Glomerular endothelial cell (primary cell): ENCODE measurements around the gene HLCS. TPM values are rescaled to one million over a fixed set of nuclear protein-coding genes. Genes with fewer than 3 reads are reported as not detected.

ENCODE experiments used
- DNase-seq: peaks from one replicate; pipeline ENCODE4 v3.0.0-alpha.2; 2011; ENCODE audit warnings: low read depth, low spot score; ENCODE audit errors: extremely low read depth
- total RNA-seq: library from RNA; depleted of rRNA; stranded (reverse); fragments of >200 nt; gene quantifications from 2 replicates; pipeline ENCODE4 v1.2.3, GENCODE V29; 2015

HLCS gene
- total RNA-seq, 1 donor from 2014 or later, result 18.2 TPM

DNA sequence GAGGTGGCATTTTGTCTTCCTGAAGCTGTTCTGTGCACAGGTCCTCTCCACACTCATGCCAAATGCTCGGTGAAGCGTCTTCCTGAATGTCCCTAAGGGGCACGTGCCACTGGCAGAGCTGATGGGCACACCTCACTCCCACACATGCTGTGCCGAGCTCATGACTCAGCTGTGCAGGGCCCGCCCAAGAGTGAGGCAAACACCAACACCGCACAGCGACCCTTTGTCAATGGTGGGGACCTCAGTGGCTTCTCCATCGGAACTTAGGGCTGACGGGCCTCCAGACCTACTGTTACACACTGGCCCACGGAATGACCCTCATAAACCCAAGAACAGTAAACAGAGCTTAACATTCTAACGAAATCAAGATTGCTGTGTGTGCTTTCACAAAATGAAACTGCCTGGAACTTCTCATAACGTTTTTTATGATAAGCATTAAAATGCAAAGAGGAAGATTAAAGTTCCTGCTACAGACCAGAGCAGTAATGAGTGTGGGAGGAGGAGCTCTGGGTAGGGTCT is 178.3 kb downstream of the HLCS start:
- no peak for DNase-seq

GRCh38 chr21:36786186-36786585 is 180.3 kb downstream of the HLCS start:
- DNase-seq, result no peak

GRCh38 chr21:36785615-36786014 is 180.9 kb downstream of the HLCS start:
- DNase-seq, result no peak

DNA sequence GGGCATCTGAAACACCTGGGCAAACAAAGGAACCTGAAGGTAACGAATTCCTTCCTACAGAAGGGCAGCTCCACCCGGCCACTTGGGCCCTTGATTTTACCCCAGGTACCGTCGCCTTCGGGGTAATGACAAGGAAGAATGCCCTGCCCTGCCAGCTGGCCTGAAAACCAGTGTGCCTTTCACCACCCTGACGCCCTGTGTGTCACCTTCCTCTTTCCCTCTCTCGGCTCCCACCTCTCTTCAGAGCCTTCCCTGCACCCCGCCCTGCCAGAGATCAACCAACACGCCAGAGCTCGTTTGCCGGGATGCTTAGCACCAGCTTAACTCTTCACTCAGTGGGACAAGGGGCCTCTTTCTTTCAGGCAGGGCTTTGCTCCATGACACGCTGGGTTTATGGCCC is 181.5 kb downstream of the HLCS start:
- no peak for DNase-seq

GRCh38 chr21:36783612-36784374 is 182.7 kb downstream of the HLCS start:
- DNase-seq, result no peak

DNA sequence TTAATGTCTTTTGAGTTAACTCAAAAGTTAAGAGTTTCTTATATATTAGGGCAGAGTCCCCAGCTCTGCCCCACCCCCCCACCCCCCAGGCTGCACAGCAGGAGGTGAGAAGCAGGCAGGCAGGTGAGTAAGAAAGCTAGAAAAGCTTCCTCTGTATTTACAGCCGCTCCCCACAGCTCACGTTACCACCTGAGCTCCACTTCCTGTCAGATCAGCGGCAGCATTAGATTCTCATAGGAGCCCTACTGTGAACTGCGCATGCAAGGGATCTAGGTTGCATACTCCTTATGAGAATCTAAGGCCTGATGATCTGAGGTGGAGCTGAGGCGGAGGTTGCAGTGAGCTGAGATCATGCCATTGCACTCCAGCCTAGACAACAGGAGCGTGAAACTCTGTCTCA is 185.6 kb downstream of the HLCS start:
- no peak for DNase-seq

DNA sequence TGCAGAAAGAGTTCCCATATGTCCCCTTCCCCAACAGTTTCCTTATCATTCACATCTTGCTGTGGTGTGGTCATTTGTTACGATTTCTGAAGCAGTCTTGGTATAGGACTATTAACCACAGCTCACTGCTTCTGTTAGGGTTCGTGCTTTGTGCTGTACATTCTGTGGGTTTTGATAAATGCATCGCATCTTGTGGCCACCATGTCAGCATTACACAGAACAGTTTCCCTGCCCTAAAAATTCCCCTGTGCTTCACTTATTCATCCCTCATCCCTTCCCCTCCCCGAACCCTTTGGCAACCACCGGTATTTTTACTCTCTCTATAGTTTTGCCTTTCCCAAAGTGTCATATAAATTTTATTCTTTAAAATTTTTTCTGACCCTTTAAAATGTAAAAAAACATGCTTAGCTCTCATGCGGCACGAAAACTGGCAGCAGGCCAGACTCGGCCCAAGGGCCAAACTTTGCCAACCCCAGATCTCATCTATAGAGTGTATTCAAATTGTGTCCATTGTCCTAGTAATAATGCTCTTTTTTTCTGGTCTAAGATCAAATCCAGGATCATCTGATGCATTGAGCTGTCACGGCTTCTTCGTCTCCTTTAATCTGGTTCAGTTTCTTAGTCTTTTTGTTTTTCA is 189.4 kb downstream of the HLCS start:
- DNase-seq, result no peak

GRCh38 chr21:36773995-36774394 is 192.5 kb downstream of the HLCS start:
- DNase-seq, result no peak

DNA sequence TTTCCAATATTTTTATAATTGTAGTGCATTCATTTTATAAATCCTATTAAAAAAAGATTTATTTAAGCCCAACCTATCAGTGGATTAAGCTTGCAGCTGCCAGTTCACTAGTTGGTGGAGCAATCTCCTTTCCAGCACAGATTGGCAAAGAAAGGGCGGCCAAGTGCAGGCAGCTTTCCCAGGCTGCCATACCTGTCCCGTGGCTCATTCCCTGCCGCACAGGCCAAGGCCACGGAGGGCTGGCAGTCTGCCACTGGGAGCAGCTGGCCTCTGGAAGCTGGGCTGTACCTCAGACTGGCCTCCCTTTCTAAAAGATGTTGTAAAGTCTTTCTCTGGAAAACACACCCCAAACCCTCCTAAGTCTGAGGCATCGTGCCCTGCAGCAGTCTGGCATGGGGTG is 193.4 kb downstream of the HLCS start:
- no peak for DNase-seq

DNA sequence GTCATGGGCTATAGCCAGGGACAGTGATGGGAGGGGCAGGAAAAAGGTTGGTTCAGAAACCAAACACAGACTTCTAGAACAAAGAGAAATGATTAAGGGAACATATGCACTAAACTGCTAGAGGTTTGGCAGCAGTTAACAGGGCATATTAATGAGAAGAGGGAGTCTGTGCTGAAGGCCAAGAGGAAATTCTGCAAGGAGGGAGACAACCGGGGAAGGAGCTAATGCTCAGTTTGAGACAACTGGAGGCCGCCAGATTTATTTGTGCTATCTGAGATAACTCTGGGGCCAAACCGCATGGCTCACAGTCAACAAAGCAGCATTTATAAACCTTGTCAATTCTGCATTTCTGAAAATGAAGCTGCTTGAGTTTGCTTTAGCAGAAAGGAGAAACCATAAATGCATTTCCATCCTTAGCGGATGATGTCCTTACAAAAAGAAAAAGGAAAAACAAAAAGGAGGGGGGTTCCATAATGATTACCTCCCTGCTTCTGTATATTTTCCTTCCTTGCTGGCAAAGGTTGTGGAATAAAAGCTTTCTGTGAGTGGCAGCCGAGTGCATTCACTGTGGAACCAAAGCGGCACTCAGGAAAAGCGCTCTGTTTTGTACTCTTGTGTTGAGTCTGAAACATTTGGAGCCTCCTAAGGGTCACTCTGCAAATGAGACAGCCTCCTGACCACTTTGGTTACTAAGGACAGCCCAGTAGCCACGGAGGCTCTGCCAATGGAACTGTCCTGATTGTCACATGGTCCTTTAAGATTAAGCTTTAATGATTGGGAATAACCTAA is 197.2 kb downstream of the HLCS start:
- DNase-seq, result no peak

DNA sequence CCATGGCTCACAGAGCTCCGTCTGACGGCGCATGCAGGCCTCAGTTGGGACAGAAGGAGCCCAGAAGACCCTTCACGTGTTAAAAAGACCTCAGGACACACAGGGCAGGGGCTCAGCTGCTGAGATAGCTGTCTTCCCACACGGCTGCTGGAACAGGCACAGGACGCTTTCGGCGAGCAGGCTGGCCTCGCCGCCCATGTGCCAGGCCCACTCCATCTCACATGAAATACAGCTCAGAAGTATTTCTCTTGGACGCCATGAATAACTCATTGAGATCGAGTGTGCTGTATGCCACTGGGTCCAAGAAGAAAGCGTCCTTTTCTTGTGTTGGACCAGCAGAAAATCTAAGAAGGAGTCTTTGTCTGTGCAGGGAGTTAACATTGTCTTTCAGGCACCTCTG is 198.0 kb downstream of the HLCS start:
- DNase-seq, result no peak

DNA sequence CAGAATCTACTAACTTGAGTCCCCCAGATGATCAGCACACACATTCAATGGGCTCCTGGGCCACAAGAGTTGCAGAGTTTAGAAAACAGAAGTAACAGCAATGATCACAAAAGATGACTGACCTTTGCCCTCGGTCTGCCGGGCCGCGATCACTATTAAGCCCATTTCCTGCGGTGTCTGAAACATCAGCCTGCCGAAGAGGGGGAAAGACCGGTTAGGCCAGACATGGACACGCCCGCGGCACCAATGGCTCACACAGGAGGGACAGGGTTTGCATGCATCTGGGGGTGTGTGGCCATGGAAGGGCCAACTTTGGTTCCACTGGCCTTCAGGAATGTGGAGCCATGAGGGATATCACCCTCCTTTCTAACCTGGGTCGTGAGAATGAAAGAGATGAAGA is 199.4 kb downstream of the HLCS start:
- no peak for DNase-seq

DNA sequence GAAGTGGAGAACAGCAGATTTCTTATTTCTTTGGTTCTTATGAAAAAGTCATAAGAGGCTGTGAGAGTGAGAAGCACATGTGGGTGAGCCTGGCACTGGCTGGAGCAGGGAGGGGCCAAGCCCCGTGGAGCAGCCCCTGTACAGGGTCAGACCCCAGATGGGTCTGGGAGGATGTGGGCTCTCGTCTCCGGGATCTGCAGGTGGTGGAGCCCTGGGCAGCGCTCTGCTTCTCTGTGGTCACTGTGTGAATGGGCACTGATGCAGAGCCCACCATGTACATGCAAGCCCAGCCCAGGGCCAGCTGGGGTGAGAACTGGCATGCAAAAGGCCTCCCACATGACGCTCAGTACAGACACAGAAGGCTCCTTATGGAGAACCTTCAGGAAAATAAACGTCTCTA is 200.0 kb downstream of the HLCS start:
- no peak for DNase-seq

DNA sequence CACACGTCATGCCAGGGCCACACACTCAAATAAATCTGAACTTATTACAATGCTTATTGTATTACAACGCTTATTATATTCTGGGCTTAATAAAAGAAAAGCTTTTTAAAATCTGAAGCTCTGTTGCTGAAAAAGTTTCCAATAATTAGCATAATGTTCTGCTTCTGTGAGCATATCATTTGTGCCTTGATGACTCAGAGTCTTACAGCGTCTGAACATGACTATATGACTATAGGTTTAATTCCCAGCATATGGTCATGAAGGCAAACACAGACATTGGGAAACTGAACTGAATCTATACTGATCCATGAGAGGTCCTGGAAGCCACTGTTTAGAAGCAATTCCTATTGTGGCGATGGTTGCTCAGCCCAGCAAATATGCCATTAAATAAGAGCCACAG is 201.2 kb downstream of the HLCS start:
- no peak for DNase-seq

DNA sequence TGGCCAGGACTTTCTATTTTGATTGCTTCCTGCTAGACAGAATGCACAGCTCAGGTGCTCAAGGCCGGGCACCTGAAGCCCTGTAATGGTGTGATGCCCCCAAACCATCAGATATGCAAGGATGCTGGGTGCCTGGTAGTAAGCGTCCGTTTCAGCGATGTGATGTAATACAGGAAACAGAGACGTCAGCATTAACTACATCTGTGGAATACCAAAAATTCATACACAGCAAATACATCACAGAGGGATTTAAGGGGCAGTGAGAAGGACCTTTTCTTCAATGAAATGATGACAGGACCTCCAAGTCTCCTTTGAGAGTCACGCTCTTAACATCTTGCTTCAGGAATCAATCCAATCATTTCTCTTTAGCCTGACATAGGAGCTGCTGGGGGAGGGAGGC is 203.2 kb downstream of the HLCS start:
- no peak for DNase-seq

- no peak for DNase-seq
Observed at GRCh38 chr21:36762642-36763041, 203.8 kb downstream of the HLCS start.

- DNase-seq, result no peak
Observed at GRCh38 chr21:36761685-36762084, 204.8 kb downstream of the HLCS start.

- DNase-seq, result no peak
Observed at GRCh38 chr21:36759348-36760083, 207.0 kb downstream of the HLCS start.

GRCh38 chr21:36757196-36757595 is 209.3 kb downstream of the HLCS start:
- DNase-seq, result no peak

GRCh38 chr21:36756527-36756926 is 209.9 kb downstream of the HLCS start:
- no peak for DNase-seq
